ENCODE results near the gene CAMK2A.

The CAMK2A gene

DNA sequence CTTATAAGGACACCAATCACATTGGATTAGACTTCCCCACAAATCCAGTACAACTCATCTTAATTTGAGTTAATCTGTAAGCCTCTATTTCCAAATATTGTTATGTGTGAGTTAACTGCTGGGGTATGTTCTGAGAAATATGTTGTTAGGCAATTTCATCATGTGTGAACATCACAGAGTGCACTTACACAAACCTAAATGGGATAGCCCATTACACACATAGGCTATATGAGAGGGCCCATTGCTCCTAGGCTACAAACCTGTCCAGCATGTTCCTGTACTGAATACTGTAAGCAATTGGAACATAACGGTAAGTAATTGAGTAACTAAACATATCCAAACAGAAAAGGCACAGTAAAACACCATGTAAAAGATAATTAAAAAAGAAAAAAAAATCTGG, 32.2 kb upstream of the CAMK2A start:
- no peak for TF ChIP-seq POLR2A (IDR thresholded peaks at IDR 0.05; ENCODE audit: low read depth, low read length)
- no peak for DNase-seq (ENCODE audit: insufficient read length, low spot score)
- no peak for FAIRE-seq

DNA sequence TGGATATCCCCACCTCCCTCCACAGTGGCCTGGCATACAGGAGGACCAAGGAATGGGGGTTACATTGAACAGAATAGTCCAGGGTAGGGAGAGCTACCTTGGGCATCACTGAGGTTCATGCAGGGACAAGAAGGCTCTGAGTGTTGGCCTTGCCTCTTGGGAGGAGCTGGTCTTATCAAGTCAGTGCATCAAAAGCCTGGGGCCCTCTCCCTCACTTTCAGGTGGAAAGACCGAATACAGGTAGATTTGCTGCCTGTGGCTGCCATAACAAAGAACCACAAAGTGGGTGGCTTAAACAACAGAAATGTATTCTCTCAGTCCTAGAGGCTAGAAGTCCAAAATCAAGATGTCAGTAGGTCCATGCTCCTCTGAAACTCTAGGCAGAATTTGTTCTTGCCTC, 31.6 kb upstream of the CAMK2A start:
- no peak for TF ChIP-seq POLR2A (IDR thresholded peaks at IDR 0.05; ENCODE audit: low read depth, low read length)
- no peak for FAIRE-seq
- no peak for DNase-seq (ENCODE audit: insufficient read length, low spot score)

DNA sequence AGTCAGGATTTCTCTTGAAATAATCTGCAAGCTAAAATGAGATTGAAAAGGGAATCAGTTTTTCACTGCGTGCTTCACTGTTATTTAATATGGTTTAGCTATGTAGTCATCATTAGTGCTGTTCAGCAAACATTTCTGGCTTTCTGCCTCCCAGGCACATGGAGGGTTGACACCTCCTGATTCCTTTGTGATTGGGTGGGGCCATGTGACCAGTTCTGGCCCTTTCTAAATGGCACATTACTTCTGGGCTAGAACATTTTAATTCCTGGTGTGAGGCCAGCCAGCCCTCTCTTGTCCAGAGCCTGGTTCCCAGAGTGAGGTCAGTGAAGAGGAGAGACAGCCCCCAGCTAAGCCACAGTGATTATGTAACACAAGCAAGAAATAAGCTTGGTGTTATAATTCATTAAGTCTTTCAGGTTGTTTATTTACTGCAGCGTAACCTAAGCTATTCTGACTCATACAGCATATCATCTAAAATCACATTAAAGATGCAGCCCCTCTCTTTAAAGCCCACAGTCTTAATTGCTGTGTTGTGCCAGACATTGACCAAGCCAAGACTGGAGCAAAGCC, 30.6 kb upstream of the CAMK2A start:
- FAIRE-seq, result no peak
- TF ChIP-seq POLR2A (IDR thresholded peaks at IDR 0.05; ENCODE audit: low read depth, low read length), result no peak
- DNase-seq (ENCODE audit: insufficient read length, low spot score), result no peak

DNA sequence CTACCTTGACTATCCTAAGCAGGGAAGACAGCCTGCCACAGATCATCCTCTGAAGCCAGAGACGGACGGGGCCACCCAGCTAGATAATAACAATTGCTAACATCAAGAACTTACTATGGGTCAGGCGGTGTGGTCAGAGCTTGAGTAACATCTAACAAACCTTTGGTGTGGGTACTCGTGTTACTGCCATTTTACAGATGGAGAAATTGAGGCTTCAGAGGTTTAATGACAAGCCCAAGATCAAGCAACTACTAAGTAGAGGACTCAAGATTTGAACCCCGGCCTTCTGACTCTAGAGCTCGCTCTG, 29.9 kb upstream of the CAMK2A start:
- FAIRE-seq (no peak), DNase-seq (ENCODE audit: insufficient read length, low spot score) (no peak)
- TF ChIP-seq POLR2A (IDR thresholded peaks at IDR 0.05; ENCODE audit: low read depth, low read length), result no peak

DNA sequence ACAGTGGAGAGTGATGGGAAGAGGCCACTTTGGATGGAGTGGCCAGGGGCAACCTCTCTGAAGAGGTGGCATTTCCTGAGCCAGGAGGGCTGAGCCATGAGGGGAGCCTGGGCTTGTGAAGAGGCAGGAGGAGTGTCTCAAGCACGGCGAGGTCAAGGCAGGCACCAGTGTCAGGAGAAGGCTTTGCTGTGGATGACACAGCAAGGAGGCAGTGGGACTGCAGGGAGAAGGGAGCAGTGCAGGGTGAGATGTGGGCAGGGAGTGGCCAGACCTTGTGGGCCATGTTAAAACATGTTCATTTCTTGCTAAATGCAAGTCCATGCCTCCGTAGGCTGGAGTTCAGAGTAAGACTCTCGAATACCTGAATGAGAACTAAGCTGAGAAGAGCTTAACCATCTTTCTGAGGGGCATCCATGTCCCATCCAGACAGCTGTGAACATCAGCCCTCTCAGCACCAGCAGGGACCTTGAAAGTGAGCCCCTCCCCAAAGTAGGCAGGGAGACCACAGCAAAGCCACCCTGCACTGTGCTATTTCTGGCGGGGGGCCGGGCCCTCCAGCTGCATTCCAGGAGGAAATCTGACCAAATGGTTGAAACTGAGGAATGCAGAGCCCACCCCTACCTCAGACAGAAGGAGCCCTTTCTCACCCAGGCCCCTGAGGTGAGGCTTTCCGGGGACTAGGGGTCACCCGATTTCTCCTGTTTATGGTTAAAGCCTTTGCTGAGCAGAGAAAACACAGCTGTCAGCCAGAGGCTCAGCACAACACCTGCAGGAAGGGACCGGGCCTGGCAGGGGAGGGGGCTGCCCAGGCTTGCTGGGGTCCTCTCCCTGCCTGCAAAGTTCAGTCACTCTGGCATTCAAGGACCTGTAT, 29.3 kb upstream of the CAMK2A start:
- DNase-seq (ENCODE audit: insufficient read length, low spot score), result no peak
- FAIRE-seq, result no peak
- no peak for TF ChIP-seq POLR2A (IDR thresholded peaks at IDR 0.05; ENCODE audit: low read depth, low read length)

DNA sequence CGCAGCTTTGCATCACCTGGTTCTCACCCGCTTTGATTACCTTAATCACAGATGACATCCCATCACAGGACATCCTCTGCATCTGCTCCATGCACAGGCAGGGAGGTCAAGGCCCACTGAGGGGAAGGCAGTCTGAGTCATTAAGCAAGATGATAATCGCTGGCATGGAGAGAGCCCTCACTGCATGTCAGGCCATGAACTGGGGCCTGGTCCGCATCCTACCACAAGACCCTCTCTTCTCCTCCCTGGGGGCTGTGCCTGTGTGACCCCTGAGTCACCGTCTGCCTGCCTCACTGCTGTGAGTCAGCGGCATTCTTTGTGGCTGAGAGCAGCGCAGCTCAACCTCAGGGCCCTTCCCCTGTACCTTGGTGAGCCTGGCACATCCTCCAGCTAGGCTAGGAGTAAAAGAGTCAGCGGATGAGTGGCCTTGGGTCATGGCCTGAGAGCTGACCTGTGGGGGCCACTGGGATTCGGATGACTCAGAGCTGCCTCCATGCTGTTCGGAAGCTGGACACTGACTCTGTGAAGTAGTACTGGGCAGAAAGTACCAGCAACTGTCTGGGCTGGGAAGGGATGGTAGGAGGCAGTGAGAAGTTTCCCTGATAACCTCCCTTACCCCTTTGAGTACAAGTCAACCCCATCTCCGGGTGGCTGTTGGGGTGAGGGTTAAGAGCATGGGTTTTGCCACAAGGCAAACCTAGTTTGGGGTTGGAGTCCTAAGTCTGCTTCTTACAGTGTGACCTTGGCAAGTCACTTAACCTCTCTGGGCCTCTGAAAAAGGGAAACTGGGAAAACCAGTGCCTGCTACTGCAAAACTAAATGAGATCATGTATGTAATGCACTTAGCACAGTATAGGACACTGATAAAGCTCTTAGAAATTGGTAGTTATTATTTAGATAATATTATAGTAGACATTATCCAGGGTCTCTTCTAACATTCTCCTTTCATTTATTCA, 27.8 kb upstream of the CAMK2A start:
- no peak for TF ChIP-seq POLR2A (IDR thresholded peaks at IDR 0.05; ENCODE audit: low read depth, low read length)
- DNase-seq (ENCODE audit: insufficient read length, low spot score) (peak; percentile 97), FAIRE-seq (peak; percentile 80)

DNA sequence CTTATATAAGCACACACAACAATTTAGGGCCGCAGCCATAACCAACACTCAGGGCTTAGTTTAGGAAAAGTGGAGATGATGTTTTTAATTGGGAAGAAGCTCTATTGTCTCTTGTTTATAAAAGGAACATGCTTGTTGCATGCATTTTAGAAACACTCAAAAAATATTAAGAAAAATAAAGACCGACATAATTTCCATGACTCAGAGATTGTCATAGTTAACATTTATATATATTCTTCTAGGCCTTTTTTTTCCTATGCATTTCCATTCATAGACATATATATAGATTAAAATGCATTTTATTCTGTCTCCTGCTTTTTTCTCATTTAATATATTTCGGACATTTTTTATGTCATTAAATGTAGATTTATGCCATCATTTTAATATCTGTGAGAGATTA, 26.7 kb upstream of the CAMK2A start:
- DNase-seq (ENCODE audit: insufficient read length, low spot score) (no peak), FAIRE-seq (no peak)
- TF ChIP-seq POLR2A (IDR thresholded peaks at IDR 0.05; ENCODE audit: low read depth, low read length), result no peak

DNA sequence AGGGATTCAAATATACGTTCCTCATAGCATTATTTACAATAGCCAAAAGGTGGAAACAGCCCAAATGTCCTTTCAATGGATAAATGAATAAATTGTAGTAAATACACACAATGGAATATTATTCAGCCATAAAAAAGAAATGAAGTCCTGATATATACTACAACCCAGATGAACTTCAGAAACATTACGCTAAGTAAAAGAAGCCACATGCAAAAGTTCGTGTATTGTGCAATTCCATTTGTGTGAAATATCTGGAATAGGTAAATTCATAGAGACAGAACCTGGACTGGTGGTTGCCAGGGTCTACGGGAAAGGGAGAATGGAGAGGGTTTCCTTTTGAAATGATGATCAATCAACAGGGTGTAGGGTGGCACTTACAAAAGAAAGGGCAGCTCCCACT, 25.7 kb upstream of the CAMK2A start:
- no peak for FAIRE-seq
- DNase-seq (ENCODE audit: insufficient read length, low spot score), result no peak
- TF ChIP-seq POLR2A (IDR thresholded peaks at IDR 0.05; ENCODE audit: low read depth, low read length), result no peak

DNA sequence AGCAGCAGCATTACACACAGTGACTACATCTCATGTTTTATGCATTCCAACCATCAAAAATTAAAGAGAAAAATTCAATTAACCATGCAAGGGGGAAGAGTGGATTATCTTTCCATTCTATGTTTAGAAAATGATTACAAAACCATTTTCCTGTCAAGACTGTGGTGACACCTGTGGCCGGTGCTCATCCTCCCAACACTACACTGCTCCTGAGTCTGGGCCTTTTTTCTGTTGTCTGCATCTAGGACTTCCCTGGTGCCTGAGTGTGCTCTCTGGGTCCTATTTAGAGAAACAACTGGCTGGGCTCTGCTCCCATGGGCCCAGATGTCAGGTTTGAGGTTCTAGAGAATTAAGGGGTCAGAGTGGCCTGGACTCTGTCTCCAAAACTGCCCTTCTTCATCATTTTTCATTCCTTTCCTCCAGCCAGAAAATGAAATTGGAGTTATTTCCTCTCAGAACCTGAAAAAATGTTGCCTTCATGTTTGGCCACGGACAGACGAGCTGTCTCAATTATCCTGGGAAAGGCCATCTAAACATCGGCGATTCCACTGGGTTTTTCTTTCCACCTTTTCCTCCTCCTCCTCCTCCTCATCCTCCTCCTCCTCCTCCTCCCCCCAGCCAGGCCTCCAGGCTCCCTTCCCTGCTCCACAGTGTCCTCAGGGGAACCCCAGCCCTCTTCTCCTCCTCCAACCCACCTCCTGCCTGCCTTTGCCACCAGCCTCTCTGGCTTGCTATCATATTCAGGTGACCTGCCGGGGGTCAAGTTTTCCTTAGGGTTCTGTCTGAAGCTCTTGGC, 24.5 kb upstream of the CAMK2A start:
- DNase-seq (ENCODE audit: insufficient read length, low spot score) (no peak), FAIRE-seq (no peak)
- TF ChIP-seq POLR2A (IDR thresholded peaks at IDR 0.05; ENCODE audit: low read depth, low read length), result no peak

DNA sequence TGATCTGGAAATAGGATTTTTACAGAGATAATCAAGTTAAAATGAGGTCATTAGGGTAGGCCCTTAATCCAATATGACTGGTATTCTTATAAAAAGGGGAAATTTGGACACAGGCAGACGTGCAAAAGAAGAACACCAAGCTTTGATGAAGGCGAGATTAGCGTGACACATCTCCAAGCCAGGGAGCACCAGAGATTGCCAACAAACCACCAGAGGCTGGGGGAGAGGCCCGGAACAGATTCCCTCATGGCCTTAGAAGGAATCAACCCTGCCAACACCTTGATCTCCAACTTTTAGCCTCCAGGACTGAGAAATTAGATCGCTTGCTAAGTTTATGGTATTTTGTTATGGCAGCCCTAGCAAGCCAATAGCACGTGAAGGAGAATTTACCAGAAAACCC, 23.9 kb upstream of the CAMK2A start:
- DNase-seq (ENCODE audit: insufficient read length, low spot score) (no peak), FAIRE-seq (no peak)
- no peak for TF ChIP-seq POLR2A (IDR thresholded peaks at IDR 0.05; ENCODE audit: low read depth, low read length)

DNA sequence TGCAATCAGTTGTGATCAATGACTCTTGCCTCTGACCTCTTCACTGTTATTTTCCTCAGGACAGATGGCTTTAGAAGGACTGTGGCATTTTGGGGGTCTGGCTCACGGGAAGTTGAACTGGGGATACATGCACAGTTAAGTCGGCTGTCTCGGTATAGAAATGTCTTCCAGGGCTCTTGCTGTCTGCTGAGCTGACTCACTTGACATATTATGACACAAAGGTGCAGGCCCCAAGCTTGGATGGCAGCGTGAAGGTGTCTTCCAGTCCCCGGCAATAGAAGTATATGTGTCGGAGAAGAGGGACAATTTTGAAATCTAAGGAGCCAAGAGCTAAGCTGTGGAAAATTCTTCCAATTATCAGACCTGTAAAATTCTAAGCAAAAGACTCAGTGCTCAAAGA, 22.9 kb upstream of the CAMK2A start:
- TF ChIP-seq POLR2A (IDR thresholded peaks at IDR 0.05; ENCODE audit: low read depth, low read length), result no peak
- DNase-seq (ENCODE audit: insufficient read length, low spot score) (no peak), FAIRE-seq (no peak)

DNA sequence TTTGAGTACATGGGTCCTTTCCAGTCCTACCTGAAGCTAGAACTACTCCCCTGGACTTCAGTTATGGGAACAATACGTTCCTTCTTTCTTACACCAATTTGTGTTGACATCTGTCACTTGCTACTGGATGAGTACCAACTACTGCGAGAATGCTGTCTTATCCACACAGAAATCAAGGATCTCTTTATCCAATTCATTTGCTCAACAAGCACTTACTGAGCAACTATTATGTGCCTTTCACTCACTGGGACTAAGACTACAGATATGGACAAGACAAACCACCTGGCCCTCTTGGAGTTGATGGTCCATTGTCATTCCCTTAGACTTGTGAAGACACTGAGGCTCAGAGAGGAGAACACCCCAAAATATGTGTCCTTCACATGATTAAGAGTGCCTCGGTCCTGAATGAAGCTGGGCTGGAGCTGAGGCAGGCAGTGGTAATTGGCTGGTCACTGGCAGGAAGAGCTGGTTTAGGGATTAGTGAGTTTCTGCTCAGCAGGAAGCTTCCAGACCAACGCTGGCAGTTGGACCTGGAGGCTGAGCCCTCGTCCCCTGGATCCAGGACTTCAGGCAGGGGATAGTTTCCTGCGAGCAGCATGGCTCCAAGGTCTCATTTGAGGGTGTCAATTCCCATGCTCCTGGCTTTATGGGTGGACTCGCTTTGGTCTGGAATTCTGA, 21.6 kb upstream of the CAMK2A start:
- no peak for TF ChIP-seq POLR2A (IDR thresholded peaks at IDR 0.05; ENCODE audit: low read depth, low read length)
- DNase-seq (ENCODE audit: insufficient read length, low spot score) (no peak), FAIRE-seq (no peak)

DNA sequence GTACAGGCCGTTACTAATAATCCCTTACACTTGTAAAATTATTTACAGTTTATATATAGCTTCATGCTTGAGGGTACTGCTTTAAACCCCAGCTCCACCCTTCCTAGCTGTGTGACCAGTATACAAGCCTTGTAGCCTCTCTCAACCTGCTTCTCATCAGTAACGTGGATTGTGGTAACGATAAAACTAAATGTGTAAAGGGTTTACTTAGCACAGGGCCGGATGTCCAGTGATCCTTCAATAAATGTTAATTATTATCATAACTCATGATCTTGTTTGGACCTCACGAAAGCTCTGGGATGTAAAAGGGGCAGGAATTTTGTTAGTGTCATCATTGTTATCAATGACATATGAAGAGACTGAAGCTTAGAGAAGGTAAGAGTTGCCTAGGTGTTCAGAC, 20.7 kb upstream of the CAMK2A start:
- no peak for TF ChIP-seq POLR2A (IDR thresholded peaks at IDR 0.05; ENCODE audit: low read depth, low read length)
- DNase-seq (ENCODE audit: insufficient read length, low spot score) (no peak), FAIRE-seq (no peak)
